GM12878 (cell line): ENCODE measurements around the gene SCP2. TPM values are rescaled to one million over a fixed set of nuclear protein-coding genes. Genes with fewer than 3 reads are reported as not detected.

ENCODE experiments used
- ATAC-seq: fragments of 200-7000 bp; cut with Tn5 transposase; 3 replicates; pipeline ENCODE4 v1.9.1; 2020; ENCODE audit warnings: mild to moderate bottlenecking, moderate library complexity
- BruUV-seq: library from RNA; stranded (reverse); fragments of 400-500 nt; replicated peaks from 2 replicates; lab custom pipeline; 2021; lab: Mats Ljungman, UMichigan
- CTCF ChIA-PET: fragments of 300-600 bp; sonication (Branson Sonifier 250); formaldehyde crosslinking; extraction: SDS; loops from one replicate; lab custom pipeline; 2021; ENCODE audit warnings: inconsistent platforms; lab: Yijun Ruan, JAX
- POLR2A ChIA-PET: fragments of 350-600 bp; formaldehyde crosslinking; extraction: SDS; loops from one replicate; lab custom pipeline; 2021; ENCODE audit warnings: inconsistent platforms; lab: Charles Lee
- RAD21 ChIA-PET: fragments of 300-600 bp; sonication (Branson Sonifier 250); formaldehyde crosslinking; loops from one replicate; lab custom pipeline; 2023; ENCODE audit warnings: antibody characterized with exemption; ENCODE audit not compliant: unreplicated experiment; lab: Charles Lee
- SMC1A ChIA-PET: fragments of 300-600 bp; sonication (Branson Sonifier 250); formaldehyde crosslinking; loops from one replicate; lab custom pipeline; 2023; ENCODE audit not compliant: unreplicated experiment, uncharacterized antibody; lab: Charles Lee
- DNase-seq: peaks from one replicate; pipeline ENCODE4 v3.0.0-alpha.2; 2011; ENCODE audit warnings: low read depth, low spot score
- FAIRE-seq: peaks from 3 replicates; lab custom pipeline; 2011; peaks lifted over from hg19 to GRCh38; lab: Jason Lieb, UNC
- H2AFZ ChIP-seq: 2 replicates; pipeline ENCODE4 v1.6.0; 2011; ENCODE audit warnings: low read depth, low read length, control low read depth; ENCODE audit not compliant: control insufficient read depth
- H3K27ac ChIP-seq: 2 replicates; pipeline ENCODE4 v1.5.1; 2011; ENCODE audit warnings: control low read depth; ENCODE audit not compliant: control insufficient read depth, insufficient read depth
- H3K27me3 ChIP-seq, 2 experiments: replicated peaks in 1 of 2; 2 replicates each; pipeline versions ENCODE4 v1.6.0 to v1.6.1; 2011; ENCODE audit warnings: low read length in 1 of 2; ENCODE audit not compliant: control insufficient read depth in 2 of 2, insufficient read depth in 2 of 2
- H3K36me3 ChIP-seq, 2 experiments: 2 replicates each; pipeline ENCODE4 v1.5.1; 2011; ENCODE audit warnings: low read length in 1 of 2; ENCODE audit not compliant: control insufficient read depth in 2 of 2, insufficient read depth in 2 of 2
- H3K4me1 ChIP-seq: 2 replicates; pipeline ENCODE4 v1.6.1; 2011; ENCODE audit warnings: mild to moderate bottlenecking, low read length, moderate library complexity, mixed read lengths; ENCODE audit not compliant: control insufficient read depth, insufficient read depth
- H3K4me2 ChIP-seq: 2 replicates; pipeline ENCODE4 v1.6.0; 2011; ENCODE audit warnings: control low read depth; ENCODE audit not compliant: control insufficient read depth, insufficient read depth
- H3K4me3 ChIP-seq: fragments of 200-600 bp; sonication (generic); 2 replicates; pipeline ENCODE4 v1.5.1; 2016
- H3K79me2 ChIP-seq: 2 replicates; pipeline ENCODE4 v1.6.0; 2011; ENCODE audit warnings: low read length; ENCODE audit not compliant: control insufficient read depth, insufficient read depth
- H3K9ac ChIP-seq: 2 replicates; pipeline ENCODE4 v1.8.0; 2011; ENCODE audit warnings: low read length, control low read depth, mixed read lengths; ENCODE audit not compliant: control insufficient read depth, insufficient read depth
- H3K9me3 ChIP-seq: replicated peaks from 3 replicates; pipeline ENCODE4 v1.5.1; 2011; ENCODE audit warnings: mild to moderate bottlenecking, low read length; ENCODE audit not compliant: control insufficient read depth, insufficient read depth
- H4K20me1 ChIP-seq: 2 replicates; pipeline ENCODE4 v1.6.0; 2011; ENCODE audit not compliant: control insufficient read depth, insufficient read depth
- BRCA1 ChIP-seq: IDR thresholded peaks from 2 replicates; pipeline ENCODE4 v1.6.1; 2011; ENCODE audit warnings: low read depth, low read length, improper control_type of control experiment
- CHD2 ChIP-seq: IDR thresholded peaks from 2 replicates; pipeline ENCODE4 v1.6.1; 2011; ENCODE audit warnings: low read depth, low read length, improper control_type of control experiment, borderline replicate concordance
- EGR1 ChIP-seq, 2 experiments: IDR thresholded peaks; 1 replicate in 1 of 2; 2 replicates in 1 of 2; pipeline ENCODE4 v1.6.1; 2011 to 2012; ENCODE audit warnings: low read depth in 2 of 2, low read length in 2 of 2, borderline replicate concordance in 1 of 2, mild to moderate bottlenecking in 1 of 2, moderate library complexity in 1 of 2
- GABPA ChIP-seq: IDR thresholded peaks from 2 replicates; pipeline ENCODE4 v1.6.1; 2014; ENCODE audit warnings: antibody characterized with exemption, low read depth, mild to moderate bottlenecking, inconsistent platforms
- MTA2 ChIP-seq: fragments of 450-650 bp; IDR thresholded peaks from 2 replicates; pipeline ENCODE4 v1.6.1; 2016; ENCODE audit warnings: low read depth, mild to moderate bottlenecking, moderate library complexity
- MTA3 ChIP-seq: IDR thresholded peaks from 2 replicates; pipeline ENCODE4 v1.6.1; 2012; ENCODE audit warnings: low read length, inconsistent platforms, borderline replicate concordance
- RCOR1 ChIP-seq: conservative IDR thresholded peaks from 2 replicates; pipeline ENCODE4 v1.6.1; 2012; ENCODE audit warnings: low read depth, low read length, improper control_type of control experiment
- RUNX3 ChIP-seq: IDR thresholded peaks from 2 replicates; pipeline ENCODE4 v1.6.1; 2012; ENCODE audit warnings: low read length, inconsistent platforms
- SKIL ChIP-seq: fragments of 450-650 bp; IDR thresholded peaks from 2 replicates; pipeline ENCODE4 v1.6.1; 2017; ENCODE audit warnings: mild to moderate bottlenecking, low read depth, inconsistent platforms; ENCODE audit not compliant: poor library complexity, severe bottlenecking
- SMARCA5 ChIP-seq: fragments of 450-650 bp; IDR thresholded peaks from 2 replicates; pipeline ENCODE4 v1.6.1; 2017; ENCODE audit warnings: mild to moderate bottlenecking
- TAF1 ChIP-seq: IDR thresholded peaks from 2 replicates; pipeline ENCODE4 v1.6.1; 2011; ENCODE audit warnings: mild to moderate bottlenecking, low read depth, low read length, borderline replicate concordance
- TBL1XR1 ChIP-seq: IDR thresholded peaks from 2 replicates; pipeline ENCODE4 v1.6.1; 2012; ENCODE audit warnings: low read depth, low read length, improper control_type of control experiment
- ZNF217 ChIP-seq: fragments of 450-650 bp; IDR thresholded peaks from 2 replicates; pipeline ENCODE4 v1.6.1; 2017; ENCODE audit warnings: antibody characterized with exemption, mild to moderate bottlenecking
- ZNF24 ChIP-seq: fragments of 450-650 bp; IDR thresholded peaks from 2 replicates; pipeline ENCODE4 v1.6.1; 2017; ENCODE audit warnings: antibody characterized with exemption, mild to moderate bottlenecking
- ZNF384 ChIP-seq: IDR thresholded peaks from 2 replicates; pipeline ENCODE4 v1.6.1; 2012; ENCODE audit warnings: low read depth, mild to moderate bottlenecking, low read length, improper control_type of control experiment, borderline replicate concordance
- ZNF592 ChIP-seq: fragments of 450-650 bp; IDR thresholded peaks from 2 replicates; pipeline ENCODE4 v1.6.1; 2017; ENCODE audit warnings: mild to moderate bottlenecking, moderate library complexity
- WGBS: methylation state at CpG from one replicate; pipeline ENCODE4 v1.1.6; 2016; ENCODE audit warnings: low lambda C conversion rate; ENCODE audit not compliant: insufficient replicate concordance, insufficient coverage; ENCODE audit errors: missing lambda C conversion rate; 5-methylcytosine and 5-hydroxymethylcytosine counted together
- in situ Hi-C: fragments of 300-500 bp; cut with MboI; formaldehyde crosslinking; loops from 9 replicates; pipeline ENCODE4 v1.14.3; 2018; ENCODE audit warnings: mixed read lengths
- intact Hi-C: fragments of 100-400 bp; cut with micrococcal nuclease; formaldehyde crosslinking; loops from one replicate; pipeline ENCODE4 v1.14.2; 2022; ENCODE audit not compliant: unreplicated experiment
- polyA plus RNA-seq, 11 experiments: library from polyadenylated mRNA; depleted of rRNA in 4 of 11; unstranded in 6 of 11; stranded (reverse) in 5 of 11; fragments of >200 nt; fragmentation: Nextera tagmentation in 4 of 11; fragmentation: Illumina TruSeq in 1 of 11; extraction: Ambion mirVana in 4 of 11; extraction: Trizol in 1 of 11; gene quantifications; 1 replicate in 1 of 11; 2 replicates in 10 of 11; pipeline versions ENCODE4 v1.2.1 to v1.2.3, GENCODE V29; 2011 to 2016; ENCODE audit warnings: inconsistent platforms in 2 of 11, missing spikeins in 2 of 11, low read depth in 1 of 11
- total RNA-seq, 4 experiments: library from RNA; depleted of rRNA in 3 of 4; stranded (reverse); fragments of >200 nt in 3 of 4; fragmentation: Illumina TruSeq in 1 of 4; extraction: Trizol in 1 of 4; gene quantifications; 2 replicates each; pipeline versions ENCODE4 v1.2.1 to v1.2.3, GENCODE V29; 2013 to 2021

The SCP2 gene
- total and polyA plus RNA-seq, 10 of the 15 experiments (the other 5 are each of a cell fraction or from before 2014, with no cell fraction given): 74.3 to 327 (median 127) TPM

GRCh38 chr1:52914463-52914862 lies 12.6 kb upstream of the SCP2 start:
- no peaks in the 10 kb centered on the region for H3K9me3 ChIP-seq
- no peaks in the 10 kb centered on the region for H3K36me3 ChIP-seq
- CTCF ChIA-PET: no interaction called here
- H3K27me3 ChIP-seq: no peaks in the 10 kb centered on the region
- H3K9ac ChIP-seq: no peak overlapping the region
- no peak overlapping the region for H2AFZ ChIP-seq
- WGBS: 69% methylated on average over 5 of the region's 5 CpGs
- RAD21 ChIA-PET: no interaction called here
- no peaks in the 10 kb centered on the region for H3K79me2 ChIP-seq
- BruUV-seq: no TSS peak
- DNase-seq (no peak), FAIRE-seq (no peak), ATAC-seq (no peak)
- POLR2A ChIA-PET: interaction anchor here (0.5 kb wide), 1 partner anchor 190 kb away, joined by 3 read pairs; no protein-coding TSS in a partner anchor
- SMC1A ChIA-PET: no interaction called here
- no peak overlapping the region for H3K4me3 ChIP-seq
- H4K20me1 ChIP-seq: no peaks in the 10 kb centered on the region
- no peak overlapping the region for H3K27ac ChIP-seq
- intact Hi-C loops (no loop called here), in situ Hi-C loops (loop anchor here (25.0 kb wide), 1 partner anchor 273 kb away; the partner anchor contains the start of gene CPT2)
- TF ChIP-seq BRCA1: no peak
- TF ChIP-seq ZNF384: no peak
- TF ChIP-seq ZNF217: no peak
- no peak for TF ChIP-seq MTA2
- TF ChIP-seq SMARCA5: no peak
- no peak for TF ChIP-seq SKIL
- no peak for TF ChIP-seq ZNF24
- TF ChIP-seq RUNX3: no peak
- TF ChIP-seq GABPA: no peak
- TF ChIP-seq EGR1 (IDR thresholded peaks at IDR 0.05; ENCODE audit: borderline replicate concordance in 1 of 2, low read depth in 2 of 2, low read length in 2 of 2): no peak
- no peak for TF ChIP-seq CHD2
- TF ChIP-seq RCOR1: no peak
- no peak for TF ChIP-seq ZNF592
- no peak for TF ChIP-seq TAF1
- TF ChIP-seq TBL1XR1: no peak
- TF ChIP-seq MTA3: no peak
- no peak overlapping the region for H3K4me2 ChIP-seq
- H3K4me1 ChIP-seq: no peaks in the 10 kb centered on the region
